ENCODE results near the gene DGKI. TPM values are rescaled to one million over a fixed set of nuclear protein-coding genes. Genes with fewer than 3 reads are reported as not detected.

The DGKI gene
- total and polyA plus RNA-seq, 4 donors = 0.01 to 0.37 (median 0.31) TPM

- no peak for TF ChIP-seq MAX (IDR thresholded peaks at IDR 0.05)
- no peak for TF ChIP-seq NR2F2 (IDR thresholded peaks at IDR 0.05)
- TF ChIP-seq CTCF (IDR thresholded peaks at IDR 0.05; ENCODE audit: low read depth, low read length, missing input control) = no peak
- TF ChIP-seq HNF4G (IDR thresholded peaks at IDR 0.05) = no peak
- TF ChIP-seq SP1 (IDR thresholded peaks at IDR 0.05) = no peak
- TF ChIP-seq RXRA (IDR thresholded peaks at IDR 0.05) = no peak
These were observed 282.8 kb downstream of the DGKI start (continued) for GRCh38 chr7:137563981-137564380.

GRCh38 chr7:137547485-137547884, 299.3 kb downstream of the DGKI start:
- TF ChIP-seq FOXA1 (IDR thresholded peaks at IDR 0.05) (no peak), GABPA (IDR thresholded peaks at IDR 0.05 in 1 of 2, conservative IDR thresholded peaks at IDR 0.05 in 1 of 2) (no peak), ATF3 (IDR thresholded peaks at IDR 0.05) (no peak), NR2F2 (IDR thresholded peaks at IDR 0.05) (no peak), RXRA (IDR thresholded peaks at IDR 0.05) (no peak), MAX (IDR thresholded peaks at IDR 0.05) (no peak), CTCF (IDR thresholded peaks at IDR 0.05; ENCODE audit: low read depth, low read length, missing input control) (no peak), ZBTB33 (IDR thresholded peaks at IDR 0.05) (no peak), HNF4A (conservative IDR thresholded peaks at IDR 0.05) (no peak), TAF1 (conservative IDR thresholded peaks at IDR 0.05) (no peak), YY1 (IDR thresholded peaks at IDR 0.05) (no peak)
- H3K9me3 ChIP-seq (ENCODE audit: control insufficient read depth in 4 of 4, low read length in 3 of 4) = peaks cover 0 to 2% (median 0%) of the 10 kb centered on the region in 4 donors
- no peak overlapping the region for H3K27ac ChIP-seq (ENCODE audit: low read depth in 1 of 2, low read length in 2 of 2)
- H3K4me3 ChIP-seq (ENCODE audit: low read depth in 1 of 3, low read length in 3 of 3) = no peak overlapping the region
- DNase-seq (ENCODE audit: low spot score) = no peak
- no peaks in the 10 kb centered on the region for H3K4me1 ChIP-seq (ENCODE audit: control insufficient read depth in 4 of 4, insufficient read depth in 4 of 4, low read length in 3 of 4)
- no peaks in the 10 kb centered on the region for H3K36me3 ChIP-seq (ENCODE audit: control insufficient read depth in 4 of 4, insufficient read depth in 3 of 4, low read depth in 1 of 4, low read length in 3 of 4)
- H3K27me3 ChIP-seq (ENCODE audit: control insufficient read depth in 4 of 4, insufficient read depth in 4 of 4, low read length in 3 of 4) = no peaks in the 10 kb centered on the region
- 85% methylated on average over 3 of the region's 3 CpGs for WGBS
- H3K9ac ChIP-seq (ENCODE audit: low read depth in 1 of 2, low read length in 2 of 2) = no peak overlapping the region

- 75% methylated on average over 4 of the region's 4 CpGs for WGBS
- Histone ChIP-seq H3K27me3 (ENCODE audit: control insufficient read depth in 4 of 4, insufficient read depth in 4 of 4, low read length in 3 of 4) (peaks cover 0 to 4% (median 0%) of the 10 kb centered on the region in 4 donors), H3K27ac (ENCODE audit: low read depth in 1 of 2, low read length in 2 of 2) (no peak overlapping the region), H3K36me3 (ENCODE audit: control insufficient read depth in 4 of 4, insufficient read depth in 3 of 4, low read depth in 1 of 4, low read length in 3 of 4) (no peaks in the 10 kb centered on the region), H3K9ac (ENCODE audit: low read depth in 1 of 2, low read length in 2 of 2) (no peak overlapping the region), H3K9me3 (ENCODE audit: control insufficient read depth in 4 of 4, low read length in 3 of 4) (peaks cover 0 to 2% (median 0%) of the 10 kb centered on the region in 4 donors), H3K4me1 (ENCODE audit: control insufficient read depth in 4 of 4, insufficient read depth in 4 of 4, low read length in 3 of 4) (no peaks in the 10 kb centered on the region), H3K4me3 (ENCODE audit: low read depth in 1 of 3, low read length in 3 of 3) (no peak overlapping the region)
- DNase-seq (ENCODE audit: low spot score) = no peak
- TF ChIP-seq YY1 (IDR thresholded peaks at IDR 0.05) = no peak
- no peak for TF ChIP-seq FOXA2 (IDR thresholded peaks at IDR 0.05)
- no peak for TF ChIP-seq HNF4G (IDR thresholded peaks at IDR 0.05)
- no peak for TF ChIP-seq EGR1 (IDR thresholded peaks at IDR 0.05; ENCODE audit: low read depth in 2 of 2)
- no peak for TF ChIP-seq RAD21 (IDR thresholded peaks at IDR 0.05)
- no peak for TF ChIP-seq NR2F2 (IDR thresholded peaks at IDR 0.05)
- TF ChIP-seq JUND (IDR thresholded peaks at IDR 0.05) = no peak
- no peak for TF ChIP-seq ZBTB33 (IDR thresholded peaks at IDR 0.05)
- TF ChIP-seq HNF4A (conservative IDR thresholded peaks at IDR 0.05) = no peak
- TF ChIP-seq ATF3 (IDR thresholded peaks at IDR 0.05) = no peak
These were observed 300.1 kb downstream of the DGKI start for GRCh38 chr7:137546671-137547070.
